WTC11 (cell line): ENCODE data around the gene RNF4.

Source experiments
- ETV6 ChIP-seq: sonication (generic); formaldehyde crosslinking; IDR thresholded peaks from 2 replicates; pipeline ENCODE4 v1.8.1; 2022; ENCODE audit warnings: mild to moderate bottlenecking, missing genetic modification reagents
- NR3C1 ChIP-seq: sonication (generic); formaldehyde crosslinking; conservative IDR thresholded peaks from 2 replicates; pipeline ENCODE4 v1.8.1; 2023; ENCODE audit warnings: low read depth, mild to moderate bottlenecking, missing genetic modification reagents
- SMAD3 ChIP-seq: sonication (generic); formaldehyde crosslinking; IDR thresholded peaks from 2 replicates; pipeline ENCODE4 v1.8.0; 2022; ENCODE audit warnings: missing genetic modification reagents, mild to moderate bottlenecking, borderline replicate concordance
- TEAD1 ChIP-seq: sonication (generic); formaldehyde crosslinking; IDR thresholded peaks from 2 replicates; pipeline ENCODE4 v1.8.0; 2022; ENCODE audit warnings: mild to moderate bottlenecking, missing genetic modification reagents
- TP53 ChIP-seq: sonication (generic); formaldehyde crosslinking; IDR thresholded peaks from 2 replicates; pipeline ENCODE4 v1.8.1; 2023; ENCODE audit warnings: mild to moderate bottlenecking, missing genetic modification reagents
- ZNF121 ChIP-seq: sonication (generic); formaldehyde crosslinking; IDR thresholded peaks from 2 replicates; pipeline ENCODE4 v1.8.0; 2023; ENCODE audit warnings: missing genetic modification reagents
- ZNF232 ChIP-seq: sonication (generic); formaldehyde crosslinking; IDR thresholded peaks from 2 replicates; pipeline ENCODE4 v1.8.0; 2022; ENCODE audit warnings: mild to moderate bottlenecking, missing genetic modification reagents
- TF ChIP-seq, protein P1 (sequence below): sonication (generic); formaldehyde crosslinking; IDR thresholded peaks from 2 replicates; pipeline ENCODE4 v1.8.0; 2022; ENCODE audit warnings: mild to moderate bottlenecking, missing genetic modification reagents
- TF ChIP-seq, protein P2 (sequence below): fragments of 200-600 bp; IDR thresholded peaks from 2 replicates; pipeline ENCODE4 v1.8.0; 2022; ENCODE audit warnings: antibody characterized with exemption
- TF ChIP-seq, protein P3 (sequence below): sonication (generic); formaldehyde crosslinking; IDR thresholded peaks from 2 replicates; pipeline ENCODE4 v1.8.0; 2022; ENCODE audit warnings: mild to moderate bottlenecking, missing genetic modification reagents
- TF ChIP-seq, protein P4 (sequence below): sonication (generic); formaldehyde crosslinking; IDR thresholded peaks from 2 replicates; pipeline ENCODE4 v1.8.1; 2023; ENCODE audit warnings: mild to moderate bottlenecking, missing genetic modification reagents, moderate library complexity

DNA sequence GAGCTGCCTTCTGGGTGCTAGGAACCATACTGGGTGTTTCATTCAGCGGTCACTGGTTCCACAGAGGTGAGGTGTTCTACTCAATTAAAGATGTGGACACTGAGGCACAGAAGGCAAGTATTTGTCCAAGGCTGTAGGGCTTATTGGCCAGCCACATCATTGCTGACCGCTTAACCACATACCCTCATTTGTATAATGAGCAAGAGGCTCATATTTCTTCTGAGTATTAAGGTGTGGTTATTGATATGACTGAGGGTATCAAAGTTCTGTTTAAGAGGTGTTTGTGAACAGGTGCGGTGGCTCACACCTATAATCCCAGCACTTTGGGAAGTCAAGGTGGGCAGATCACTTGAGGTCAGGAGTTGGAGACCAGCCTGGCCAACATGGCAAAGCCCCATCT lies 14.3 kb downstream of the RNF4 start:
- TF ChIP-seq, protein P1, sequence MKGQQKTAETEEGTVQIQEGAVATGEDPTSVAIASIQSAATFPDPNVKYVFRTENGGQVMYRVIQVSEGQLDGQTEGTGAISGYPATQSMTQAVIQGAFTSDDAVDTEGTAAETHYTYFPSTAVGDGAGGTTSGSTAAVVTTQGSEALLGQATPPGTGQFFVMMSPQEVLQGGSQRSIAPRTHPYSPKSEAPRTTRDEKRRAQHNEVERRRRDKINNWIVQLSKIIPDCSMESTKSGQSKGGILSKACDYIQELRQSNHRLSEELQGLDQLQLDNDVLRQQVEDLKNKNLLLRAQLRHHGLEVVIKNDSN (CRISPR knock-in tag), result no peak
- TF ChIP-seq ZNF232 (CRISPR knock-in tag) (no peak), NR3C1 (no peak), ZNF121 (CRISPR knock-in tag) (no peak), TP53 (CRISPR knock-in tag) (no peak), TEAD1 (CRISPR knock-in tag) (no peak), ETV6 (no peak), SMAD3 (CRISPR knock-in tag) (no peak)
- TF ChIP-seq, protein P2, sequence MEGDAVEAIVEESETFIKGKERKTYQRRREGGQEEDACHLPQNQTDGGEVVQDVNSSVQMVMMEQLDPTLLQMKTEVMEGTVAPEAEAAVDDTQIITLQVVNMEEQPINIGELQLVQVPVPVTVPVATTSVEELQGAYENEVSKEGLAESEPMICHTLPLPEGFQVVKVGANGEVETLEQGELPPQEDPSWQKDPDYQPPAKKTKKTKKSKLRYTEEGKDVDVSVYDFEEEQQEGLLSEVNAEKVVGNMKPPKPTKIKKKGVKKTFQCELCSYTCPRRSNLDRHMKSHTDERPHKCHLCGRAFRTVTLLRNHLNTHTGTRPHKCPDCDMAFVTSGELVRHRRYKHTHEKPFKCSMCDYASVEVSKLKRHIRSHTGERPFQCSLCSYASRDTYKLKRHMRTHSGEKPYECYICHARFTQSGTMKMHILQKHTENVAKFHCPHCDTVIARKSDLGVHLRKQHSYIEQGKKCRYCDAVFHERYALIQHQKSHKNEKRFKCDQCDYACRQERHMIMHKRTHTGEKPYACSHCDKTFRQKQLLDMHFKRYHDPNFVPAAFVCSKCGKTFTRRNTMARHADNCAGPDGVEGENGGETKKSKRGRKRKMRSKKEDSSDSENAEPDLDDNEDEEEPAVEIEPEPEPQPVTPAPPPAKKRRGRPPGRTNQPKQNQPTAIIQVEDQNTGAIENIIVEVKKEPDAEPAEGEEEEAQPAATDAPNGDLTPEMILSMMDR, result no peak
- TF ChIP-seq, protein P3, sequence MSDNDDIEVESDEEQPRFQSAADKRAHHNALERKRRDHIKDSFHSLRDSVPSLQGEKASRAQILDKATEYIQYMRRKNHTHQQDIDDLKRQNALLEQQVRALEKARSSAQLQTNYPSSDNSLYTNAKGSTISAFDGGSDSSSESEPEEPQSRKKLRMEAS (CRISPR knock-in tag), result no peak
- TF ChIP-seq, protein P4, sequence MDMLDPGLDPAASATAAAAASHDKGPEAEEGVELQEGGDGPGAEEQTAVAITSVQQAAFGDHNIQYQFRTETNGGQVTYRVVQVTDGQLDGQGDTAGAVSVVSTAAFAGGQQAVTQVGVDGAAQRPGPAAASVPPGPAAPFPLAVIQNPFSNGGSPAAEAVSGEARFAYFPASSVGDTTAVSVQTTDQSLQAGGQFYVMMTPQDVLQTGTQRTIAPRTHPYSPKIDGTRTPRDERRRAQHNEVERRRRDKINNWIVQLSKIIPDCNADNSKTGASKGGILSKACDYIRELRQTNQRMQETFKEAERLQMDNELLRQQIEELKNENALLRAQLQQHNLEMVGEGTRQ (CRISPR knock-in tag), result no peak
